ENCODE data around the gene PPP6R3. TPM values are rescaled to one million over a fixed set of nuclear protein-coding genes. Genes with fewer than 3 reads are reported as not detected.
A peak's percentile ranks its signal among the peaks of the same experiment; 100 is the strongest.

Gene PPP6R3
- total and polyA plus RNA-seq, 2 donors (not counting 3 experiments of a cell fraction or from before 2014, with no cell fraction given): 31.7 to 98.8 TPM

DNA sequence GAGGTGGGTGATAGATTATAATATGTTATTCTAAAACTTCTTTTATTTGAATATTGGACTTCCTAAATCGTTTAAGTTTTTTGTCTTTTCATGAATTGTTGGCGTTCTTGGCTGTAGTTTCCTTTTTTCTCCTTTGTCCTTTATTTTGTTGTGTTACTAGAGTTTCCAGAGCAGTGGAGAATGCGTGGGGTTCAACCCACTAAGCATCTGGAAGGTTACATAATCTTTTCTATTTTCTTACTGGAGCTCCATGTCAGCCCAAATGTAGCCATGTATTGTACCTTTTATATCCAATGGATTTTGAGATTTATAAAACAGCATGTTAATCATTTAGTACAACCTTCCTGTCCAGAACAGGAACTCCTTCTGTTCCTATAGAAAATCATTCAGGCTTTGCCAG is 63.2 kb downstream of the PPP6R3 start:
- TSS peak; percentile 77 for BruUV-seq (replicated peaks)

More for the DNA sequence above, 63.2 kb downstream of the PPP6R3 start:
- CTCF ChIA-PET: interaction anchor here (1.0 to 4.2 kb wide), 3 partner anchors 11 to 27 kb away, joined by 3 to 22 read pairs (median 10); no protein-coding TSS in a partner anchor
- Histone ChIP-seq H4K20me1 (replicated peaks; ENCODE audit: control insufficient read depth, extremely low read depth, insufficient read depth, low read length) (peaks cover 3% of the 10 kb centered on the region), H3K36me3 (ENCODE audit: control insufficient read depth in 2 of 2, extremely low read depth in 1 of 2, insufficient read depth in 2 of 2, low read length in 2 of 2) (peaks cover 17 to 28% of the 10 kb centered on the region in 2 experiments), H3K79me2 (ENCODE audit: control insufficient read depth, insufficient read depth, low read length) (peaks cover 61% of the 10 kb centered on the region), H3K9me1 (replicated peaks; ENCODE audit: control insufficient read depth, extremely low read depth, insufficient read depth, low read length) (no peaks in the 10 kb centered on the region), H3K4me2 (ENCODE audit: insufficient read depth, low read length) (peak overlapping the region; percentile 13), H3K27ac (ENCODE audit: insufficient read depth, low read depth, low read length) (peak overlapping the region; percentile 62), H3K9ac (replicated peaks; ENCODE audit: extremely low read depth, insufficient read depth, low read length) (peak overlapping the region; percentile 31), H2AFZ (ENCODE audit: low read depth, low read length) (no peak overlapping the region), H3K4me1 (ENCODE audit: control insufficient read depth, extremely low read depth, insufficient read depth, low read length) (peaks cover 49% of the 10 kb centered on the region), H3K9me3 (replicated peaks; ENCODE audit: control insufficient read depth, insufficient read depth, low read length) (no peaks in the 10 kb centered on the region), H3K4me3 (replicated peaks in 1 of 3; ENCODE audit: insufficient read depth in 1 of 3, low read depth in 1 of 3, low read length in 3 of 3) (no peak overlapping the region), H3K27me3 (ENCODE audit: control insufficient read depth in 2 of 2, insufficient read depth in 2 of 2, low read length in 2 of 2) (no peaks in the 10 kb centered on the region)
- POLR2A ChIA-PET: no interaction called here
- TF ChIP-seq GATA2 (IDR thresholded peaks at IDR 0.05; ENCODE audit: insufficient read depth, insufficient read length, low read depth, low read length) (no peak), JUN (IDR thresholded peaks at IDR 0.05; ENCODE audit: borderline replicate concordance, insufficient read depth, insufficient read length, low read depth) (no peak), POLR2A (IDR thresholded peaks at IDR 0.05; ENCODE audit: low read depth, low read length) (no peak), MYC (IDR thresholded peaks at IDR 0.05; ENCODE audit: low read depth, low read length) (no peak), FOS (IDR thresholded peaks at IDR 0.05; ENCODE audit: borderline replicate concordance, insufficient read depth, low read length) (no peak), EZH2 (IDR thresholded peaks at IDR 0.05; ENCODE audit: borderline replicate concordance, low read depth, low read length, severe bottlenecking) (no peak), POLR2AphosphoS5 (IDR thresholded peaks at IDR 0.05; ENCODE audit: insufficient read depth, low read depth, low read length) (no peak)
- TF ChIP-seq, protein P1, sequence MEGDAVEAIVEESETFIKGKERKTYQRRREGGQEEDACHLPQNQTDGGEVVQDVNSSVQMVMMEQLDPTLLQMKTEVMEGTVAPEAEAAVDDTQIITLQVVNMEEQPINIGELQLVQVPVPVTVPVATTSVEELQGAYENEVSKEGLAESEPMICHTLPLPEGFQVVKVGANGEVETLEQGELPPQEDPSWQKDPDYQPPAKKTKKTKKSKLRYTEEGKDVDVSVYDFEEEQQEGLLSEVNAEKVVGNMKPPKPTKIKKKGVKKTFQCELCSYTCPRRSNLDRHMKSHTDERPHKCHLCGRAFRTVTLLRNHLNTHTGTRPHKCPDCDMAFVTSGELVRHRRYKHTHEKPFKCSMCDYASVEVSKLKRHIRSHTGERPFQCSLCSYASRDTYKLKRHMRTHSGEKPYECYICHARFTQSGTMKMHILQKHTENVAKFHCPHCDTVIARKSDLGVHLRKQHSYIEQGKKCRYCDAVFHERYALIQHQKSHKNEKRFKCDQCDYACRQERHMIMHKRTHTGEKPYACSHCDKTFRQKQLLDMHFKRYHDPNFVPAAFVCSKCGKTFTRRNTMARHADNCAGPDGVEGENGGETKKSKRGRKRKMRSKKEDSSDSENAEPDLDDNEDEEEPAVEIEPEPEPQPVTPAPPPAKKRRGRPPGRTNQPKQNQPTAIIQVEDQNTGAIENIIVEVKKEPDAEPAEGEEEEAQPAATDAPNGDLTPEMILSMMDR (IDR thresholded peaks at IDR 0.05; ENCODE audit: extremely low read depth in 1 of 2, insufficient read depth in 1 of 2, low read depth in 1 of 2, low read length in 2 of 2): no peak
- TF ChIP-seq, protein P2, sequence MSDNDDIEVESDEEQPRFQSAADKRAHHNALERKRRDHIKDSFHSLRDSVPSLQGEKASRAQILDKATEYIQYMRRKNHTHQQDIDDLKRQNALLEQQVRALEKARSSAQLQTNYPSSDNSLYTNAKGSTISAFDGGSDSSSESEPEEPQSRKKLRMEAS (IDR thresholded peaks at IDR 0.05; ENCODE audit: insufficient read depth, insufficient read length): no peak
- intact Hi-C loops (cut with micrococcal nuclease) (loop anchor here (1.0 to 5.0 kb wide), 2 partner anchors 20 to 61 kb away; partner anchors contain the start of gene PPP6R3), dilution Hi-C loops (cut with MboI; ENCODE audit: extremely low pct_ligation_motif_present, low sequenced_read_pairs) (no loop called here)
- DNase-seq (ENCODE audit: low read depth, low spot score): no peak
- FAIRE-seq: no peak

All from endothelial cell of umbilical vein (primary cell).